Glutamatergic neuron (in vitro differentiated cells): ENCODE data around the gene C7orf25. TPM values are rescaled to one million over a fixed set of nuclear protein-coding genes. Genes with fewer than 3 reads are reported as not detected.

ENCODE experiments used
- DNase-seq: peaks from one replicate; pipeline ENCODE4 v3.0.0; 2022
- H3K27ac Mint-ChIP-seq: one replicate; pipeline ENCODE4 v1.8.0; 2020; ENCODE audit warnings: mild to moderate bottlenecking, mixed read lengths, inconsistent platforms; ENCODE audit not compliant: unreplicated experiment
- H3K27me3 Mint-ChIP-seq: one replicate; pipeline ENCODE4 v1.8.0; 2020; ENCODE audit warnings: mild to moderate bottlenecking, moderate library complexity, mixed read lengths, inconsistent platforms; ENCODE audit not compliant: unreplicated experiment
- H3K36me3 Mint-ChIP-seq: one replicate; pipeline ENCODE4 v1.8.0; 2020; ENCODE audit warnings: mild to moderate bottlenecking, mixed read lengths, inconsistent platforms; ENCODE audit not compliant: unreplicated experiment
- H3K4me1 Mint-ChIP-seq: one replicate; pipeline ENCODE4 v1.8.0; 2020; ENCODE audit warnings: mild to moderate bottlenecking, low read depth, mixed read lengths, inconsistent platforms; ENCODE audit not compliant: unreplicated experiment
- H3K4me3 Mint-ChIP-seq: one replicate; pipeline ENCODE4 v1.8.0; 2020; ENCODE audit warnings: mild to moderate bottlenecking, mixed read lengths, inconsistent platforms; ENCODE audit not compliant: unreplicated experiment
- H3K9me3 Mint-ChIP-seq: one replicate; pipeline ENCODE4 v1.8.0; 2020; ENCODE audit warnings: mild to moderate bottlenecking, moderate library complexity, mixed read lengths, inconsistent platforms; ENCODE audit not compliant: unreplicated experiment
- CTCF ChIP-seq: fragments of 200-600 bp; sonication (generic); IDR thresholded peaks from one replicate; pipeline ENCODE4 v1.5.0; 2021; ENCODE audit not compliant: partially characterized antibody, unreplicated experiment
- total RNA-seq: library from RNA; stranded (reverse); fragmentation: NEBNext Ultra II Directional; extraction: Animal tissue kit (Norgen Biotek cat#: 25700); gene quantifications from one replicate; pipeline ENCODE4 v1.2.1, GENCODE V29; 2021; ENCODE audit not compliant: unreplicated experiment

Gene C7orf25
- total RNA-seq, 1 donor from 2014 or later: 3.6 TPM

- Mint-ChIP-seq H3K27me3 (no peaks in the 10 kb centered on the region), H3K4me3 (no peak overlapping the region), H3K9me3 (peaks cover 2% of the 10 kb centered on the region), H3K4me1 (no peaks in the 10 kb centered on the region), H3K36me3 (peaks cover 5% of the 10 kb centered on the region), H3K27ac (no peak overlapping the region)
- TF ChIP-seq CTCF: no peak
- DNase-seq: no peak
Observed at GRCh38 chr7:42953994-42954393, 42.1 kb upstream of the C7orf25 start.

GRCh38 chr7:42952328-42952727, 40.5 kb upstream of the C7orf25 start:
- H3K4me3 Mint-ChIP-seq: no peak overlapping the region
- H3K36me3 Mint-ChIP-seq: peaks cover 5% of the 10 kb centered on the region
- no peaks in the 10 kb centered on the region for H3K27me3 Mint-ChIP-seq
- TF ChIP-seq CTCF: no peak
- H3K9me3 Mint-ChIP-seq: peaks cover 2% of the 10 kb centered on the region
- no peak for DNase-seq
- H3K4me1 Mint-ChIP-seq: no peaks in the 10 kb centered on the region
- no peak overlapping the region for H3K27ac Mint-ChIP-seq

GRCh38 chr7:42950417-42950816, 38.5 kb upstream of the C7orf25 start:
- no peak for TF ChIP-seq CTCF
- H3K27ac Mint-ChIP-seq: no peak overlapping the region
- H3K27me3 Mint-ChIP-seq: no peaks in the 10 kb centered on the region
- H3K9me3 Mint-ChIP-seq: no peaks in the 10 kb centered on the region
- no peak for DNase-seq
- no peak overlapping the region for H3K4me3 Mint-ChIP-seq
- H3K4me1 Mint-ChIP-seq: no peaks in the 10 kb centered on the region
- peaks cover 4% of the 10 kb centered on the region for H3K36me3 Mint-ChIP-seq

GRCh38 chr7:42947521-42947920, 35.7 kb upstream of the C7orf25 start:
- no peaks in the 10 kb centered on the region for H3K36me3 Mint-ChIP-seq

GRCh38 chr7:42946627-42946950, 34.7 kb upstream of the C7orf25 start:
- Mint-ChIP-seq H3K4me1 (peaks cover 10% of the 10 kb centered on the region), H3K27me3 (no peaks in the 10 kb centered on the region), H3K9me3 (no peaks in the 10 kb centered on the region), H3K4me3 (no peak overlapping the region), H3K27ac (no peak overlapping the region), H3K36me3 (no peaks in the 10 kb centered on the region)
- TF ChIP-seq CTCF: no peak
- no peak for DNase-seq

More at GRCh38 chr7:42947521-42947920, 35.7 kb upstream of the C7orf25 start:
- Mint-ChIP-seq H3K27ac (no peak overlapping the region), H3K9me3 (no peaks in the 10 kb centered on the region), H3K4me1 (peaks cover 8% of the 10 kb centered on the region), H3K27me3 (no peaks in the 10 kb centered on the region), H3K4me3 (no peak overlapping the region)
- no peak for DNase-seq
- no peak for TF ChIP-seq CTCF
